Pancreas (tissue), 10 donors: ENCODE data around the gene SNRPA. TPM values are rescaled to one million over a fixed set of nuclear protein-coding genes. Genes with fewer than 3 reads are reported as not detected.
"Not testable (repeated sequence)": the region's sequence is repeated elsewhere in the genome, so short reads cannot be mapped to it uniquely, and the experiment has no call there.

Source experiments
- ATAC-seq, 4 donors: fragments of 200-7000 bp; cut with Tn5 transposase; one replicate each; pipeline versions ENCODE4 v1.8.0 to v1.9.1; 2020; ENCODE audit warnings: mild to moderate bottlenecking in 4 of 4, moderate library complexity in 4 of 4
- DNase-seq, 6 donors: peaks; one replicate each; pipeline ENCODE4 v3.0.0-alpha.2; 2020
- FAIRE-seq: peaks from 2 replicates; lab custom pipeline; 2012; peaks lifted over from hg19 to GRCh38; lab: Jason Lieb, UNC
- H3K27ac ChIP-seq, 4 donors: fragments of 200-600 bp; sonication (generic); 1 replicate in 3 of 4; 2 replicates in 1 of 4; pipeline versions ENCODE4 v1.5.0 to v1.8.0; 2020
- H3K27me3 ChIP-seq, 4 donors: fragments of 200-600 bp; one replicate each; pipeline ENCODE4 v1.8.0; 2021
- H3K36me3 ChIP-seq, 3 donors: fragments of 200-600 bp; sonication (generic) in 1 of 3; one replicate each; pipeline versions ENCODE4 v1.5.0 to v1.8.0; 2020 to 2021
- H3K4me1 ChIP-seq, 3 donors: fragments of 200-600 bp; one replicate each; pipeline ENCODE4 v1.8.0; 2021
- H3K4me3 ChIP-seq, 4 donors: fragments of 200-600 bp; sonication (generic) in 2 of 4; one replicate each; pipeline versions ENCODE4 v1.5.0 to v1.8.0; 2020 to 2021
- H3K9me3 ChIP-seq, 4 donors: fragments of 200-600 bp; one replicate each; pipeline ENCODE4 v1.8.0; 2021
- WGBS, 2 donors: extraction: QIAGEN DNeasy Blood & Tissue Kit; methylation state at CpG; one replicate each; pipeline ENCODE4 v1.1.7; 2013; 5-methylcytosine and 5-hydroxymethylcytosine counted together
- intact Hi-C, 3 donors: fragments of 100-400 bp; cut with DNase I; formaldehyde crosslinking; loops; one replicate each; pipeline versions ENCODE4 v1.11.1 to v1.14.2; 2022
- polyA plus RNA-seq, 2 donors: library from polyadenylated mRNA; stranded (reverse); fragments of 200-250 nt; gene quantifications; one replicate each; pipeline ENCODE4 v1.2.3, GENCODE V29; 2013
- total RNA-seq, 6 donors: library from RNA; stranded (reverse); fragmentation: NEBNext Ultra II Directional in 4 of 6; extraction: Animal tissue kit (Norgen Biotek cat#: 25700) in 4 of 6; gene quantifications; one replicate each; pipeline versions ENCODE4 v1.2.1 to v1.2.4, GENCODE V29; 2021 to 2023
- TF ChIP-seq, protein P1 (sequence below), 4 donors: fragments of 200-600 bp; sonication (generic) in 3 of 4; IDR thresholded peaks; one replicate each; pipeline versions ENCODE4 v1.5.0 to v1.8.0; 2021; ENCODE audit warnings: antibody characterized with exemption in 4 of 4
- donor health status: healthy with polysubstance abuse.
- donor health status: DM: no; HTN: no; CAD: no; lungs with moderate emphysema.
- donor health status: DM: no; HTN: no; CAD: no.
- donor health status: control.
- donor health status: control.
- donor health status: Bipolar disorder and iron deficiency.
- donor health status: DM: yes; HTN: yes; CAD: no.
- donor health status: DM: no; HTN: no; CAD: no.
- donor health status: DM: no; HTN: no; CAD: no.
- donor health status: DM: yes; HTN: yes; CAD: no.

SNRPA gene
- total and polyA plus RNA-seq, 8 donors, result 18.9 to 33.0 (median 26.3) TPM

DNA sequence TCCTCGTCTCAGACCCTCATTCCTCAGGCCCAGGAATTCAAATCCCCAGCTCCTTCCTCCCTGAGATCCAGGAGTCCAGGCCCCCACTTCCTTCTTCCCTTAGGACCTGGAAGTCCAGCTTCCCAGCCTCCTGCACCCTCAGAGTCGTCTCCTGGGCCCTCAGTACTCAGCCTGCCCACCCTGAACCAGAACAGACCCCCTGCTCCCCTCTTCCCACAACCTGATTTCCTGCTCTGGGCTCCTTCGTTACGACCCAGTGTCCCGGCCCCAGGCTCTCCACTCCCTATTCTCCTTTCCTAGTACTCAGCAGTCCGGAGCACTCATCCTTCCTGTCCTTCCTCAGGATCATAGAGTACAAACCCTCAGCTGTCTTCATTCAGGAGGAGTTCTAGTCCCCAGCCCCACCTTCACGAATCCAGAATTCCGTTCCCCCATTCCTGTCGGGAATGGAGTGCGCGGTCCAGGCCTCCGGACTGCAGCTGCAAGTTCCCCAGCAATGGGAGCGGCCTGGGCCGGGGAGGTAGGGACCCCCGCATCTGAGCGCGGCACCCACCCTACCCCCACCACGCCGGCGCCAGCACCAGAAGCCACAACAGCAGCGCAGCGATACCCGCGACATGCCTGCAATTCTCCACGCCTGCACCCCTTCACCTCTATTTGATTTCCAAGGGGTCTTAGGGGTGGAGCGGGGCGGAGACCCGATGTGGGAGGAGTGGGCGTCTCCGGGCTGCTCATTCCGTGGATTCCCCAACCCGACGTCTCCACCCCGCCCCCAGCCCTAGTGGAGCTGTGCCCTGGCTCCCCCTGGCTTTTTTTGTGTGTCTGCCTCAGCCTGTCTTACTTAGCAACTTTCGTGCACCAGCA is 60.7 kb downstream of the SNRPA start:
- intact Hi-C loops, result loop anchor here in 1 of 3 donors (10.0 kb wide), 1 partner anchor 147 kb away; no protein-coding TSS in a partner anchor
- WGBS, 2 donors, result 59 to 68% methylated on average over 27 to 35 of the region's 35 CpGs
- DNase-seq (no peak), ATAC-seq (no peak), FAIRE-seq (no peak)
- Histone ChIP-seq H3K4me1 (peaks cover 0 to 2% (median 0%) of the 10 kb centered on the region in 3 donors), H3K9me3 (no peaks in the 10 kb centered on the region), H3K4me3 (peak overlapping the region in 2 of 4 donors; percentile 29 to 42), H3K36me3 (no peaks in the 10 kb centered on the region), H3K27me3 (no peaks in the 10 kb centered on the region), H3K27ac (peak overlapping the region in 1 of 4 donors; percentile 63)
- TF ChIP-seq, protein P1, sequence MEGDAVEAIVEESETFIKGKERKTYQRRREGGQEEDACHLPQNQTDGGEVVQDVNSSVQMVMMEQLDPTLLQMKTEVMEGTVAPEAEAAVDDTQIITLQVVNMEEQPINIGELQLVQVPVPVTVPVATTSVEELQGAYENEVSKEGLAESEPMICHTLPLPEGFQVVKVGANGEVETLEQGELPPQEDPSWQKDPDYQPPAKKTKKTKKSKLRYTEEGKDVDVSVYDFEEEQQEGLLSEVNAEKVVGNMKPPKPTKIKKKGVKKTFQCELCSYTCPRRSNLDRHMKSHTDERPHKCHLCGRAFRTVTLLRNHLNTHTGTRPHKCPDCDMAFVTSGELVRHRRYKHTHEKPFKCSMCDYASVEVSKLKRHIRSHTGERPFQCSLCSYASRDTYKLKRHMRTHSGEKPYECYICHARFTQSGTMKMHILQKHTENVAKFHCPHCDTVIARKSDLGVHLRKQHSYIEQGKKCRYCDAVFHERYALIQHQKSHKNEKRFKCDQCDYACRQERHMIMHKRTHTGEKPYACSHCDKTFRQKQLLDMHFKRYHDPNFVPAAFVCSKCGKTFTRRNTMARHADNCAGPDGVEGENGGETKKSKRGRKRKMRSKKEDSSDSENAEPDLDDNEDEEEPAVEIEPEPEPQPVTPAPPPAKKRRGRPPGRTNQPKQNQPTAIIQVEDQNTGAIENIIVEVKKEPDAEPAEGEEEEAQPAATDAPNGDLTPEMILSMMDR (IDR thresholded peaks at IDR 0.05), result no peak

DNA sequence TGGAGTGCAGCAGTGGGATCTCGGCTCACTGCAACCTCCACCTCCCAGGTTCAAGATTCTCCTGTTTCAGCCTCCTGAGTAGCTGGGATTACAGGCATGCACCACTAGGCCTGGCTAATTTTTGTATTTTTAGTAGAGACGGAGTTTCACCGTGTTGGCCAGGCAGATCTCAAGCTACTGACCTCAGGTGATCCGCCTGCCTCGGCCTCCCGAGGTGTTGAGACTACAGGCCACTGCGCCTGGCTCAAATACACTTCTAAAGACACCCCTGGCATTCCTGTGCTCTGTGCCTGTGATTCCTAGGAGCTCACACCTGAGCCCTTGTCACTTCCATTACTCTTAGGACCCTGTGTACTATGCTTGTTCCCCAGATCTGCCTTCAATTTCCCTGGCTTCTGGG is 61.6 kb downstream of the SNRPA start:
- DNase-seq, H3K4me1 ChIP-seq, H3K27me3 ChIP-seq, H3K4me3 ChIP-seq, H3K27ac ChIP-seq, H3K9me3 ChIP-seq, H3K36me3 ChIP-seq, FAIRE-seq, ATAC-seq: not testable (repeated sequence)
- 91 to 96% methylated on average over 7 of the region's 7 CpGs for WGBS, 2 donors
- intact Hi-C loops, result loop anchor here in 1 of 3 donors (10.0 kb wide), 1 partner anchor 148 kb away; no protein-coding TSS in a partner anchor

DNA sequence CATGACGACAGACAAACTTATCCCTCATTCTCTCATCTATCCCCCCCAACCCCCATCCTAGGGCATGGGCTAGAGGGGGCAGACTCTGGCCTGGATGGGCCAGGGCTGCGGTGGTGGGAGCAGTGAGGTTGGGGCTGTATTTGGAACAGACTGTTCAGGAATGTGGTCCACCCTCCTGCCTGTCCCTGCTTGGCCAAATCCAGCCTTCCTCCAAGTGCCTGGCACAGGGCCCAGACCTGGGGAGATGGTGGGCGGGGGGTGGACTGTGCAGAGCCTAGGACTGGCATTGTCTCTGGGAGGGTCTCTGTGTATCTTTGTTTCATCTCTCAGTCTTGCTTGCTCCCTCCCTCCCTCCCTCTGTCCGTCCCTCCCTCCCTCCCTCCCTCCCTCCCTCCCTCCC is 62.2 kb downstream of the SNRPA start:
- FAIRE-seq, result no peak
- Histone ChIP-seq H3K4me3 (no peak overlapping the region), H3K27me3 (no peaks in the 10 kb centered on the region), H3K9me3 (no peaks in the 10 kb centered on the region), H3K27ac (no peak overlapping the region), H3K4me1 (no peaks in the 10 kb centered on the region), H3K36me3 (no peaks in the 10 kb centered on the region)
- intact Hi-C loops, result loop anchor here in 1 of 3 donors (10.0 kb wide), 1 partner anchor 148 kb away; no protein-coding TSS in a partner anchor
- no peak for DNase-seq
- no peak for ATAC-seq
- WGBS, 2 donors, result 42 to 50% methylated on average over 3 to 4 of the region's 4 CpGs
- TF ChIP-seq, protein P1 (IDR thresholded peaks at IDR 0.05), result no peak

Other genes starting within 250 kb of the SNRPA start
- gene SHKBP1, start 174.3 kb upstream of the SNRPA start, total RNA-seq, result 10 to 100 TPM; 18.2 to 40.3 (median 22.7) TPM
- gene SHKBP1, start 174.3 kb upstream of the SNRPA start, polyA plus RNA-seq, result 10 to 100 TPM; 73.3 to 86.2 TPM
- 10 to 100 TPM; 18.7 to 48.9 (median 23.9) TPM for gene LTBP4, start 149.8 kb upstream of the SNRPA start, total RNA-seq
- 10 to 100 TPM; 32.4 to 44.9 TPM for gene LTBP4, start 149.8 kb upstream of the SNRPA start, polyA plus RNA-seq
- gene NUMBL, start 60.6 kb upstream of the SNRPA start, total RNA-seq, result 10 to 100 TPM in 1 of 6 donors, 1 to 10 TPM in 5; 3.2 to 19.1 (median 6.7) TPM
- 10 to 100 TPM; 14.7 to 16.2 TPM for gene NUMBL, start 60.6 kb upstream of the SNRPA start, polyA plus RNA-seq
- gene COQ8B, start 34.3 kb upstream of the SNRPA start, total RNA-seq, result 10 to 100 TPM; 12.7 to 28.6 (median 16.3) TPM
- 10 to 100 TPM; 41.5 to 44.2 TPM for gene COQ8B, start 34.3 kb upstream of the SNRPA start, polyA plus RNA-seq
- gene ITPKC, start 34.1 kb upstream of the SNRPA start, total RNA-seq, result 10 to 100 TPM in 3 of 6 donors, 1 to 10 TPM in 3; 6.9 to 12.6 (median 9.2) TPM
- 10 to 100 TPM; 14.5 to 20.4 TPM for gene ITPKC, start 34.1 kb upstream of the SNRPA start, polyA plus RNA-seq
- 1 to 10 TPM; 3.2 to 6.3 (median 4.2) TPM for gene ACTMAP, start 726 bp upstream of the SNRPA start, total RNA-seq
- 10 to 100 TPM in 1 of 2 donors, 1 to 10 TPM in 1; 6.1 to 10.1 TPM for gene ACTMAP, start 726 bp upstream of the SNRPA start, polyA plus RNA-seq
- 1 to 10 TPM in 1 of 6 donors, under 1 TPM in 1, not detected in 4; 0.79 to 1.9 TPM for gene MIA, start 24.3 kb downstream of the SNRPA start, total RNA-seq
- 1 to 10 TPM in 1 of 2 donors, under 1 TPM in 1; 0.94 to 2.2 TPM for gene MIA, start 24.3 kb downstream of the SNRPA start, polyA plus RNA-seq
- 10 to 100 TPM in 2 of 6 donors, 1 to 10 TPM in 4; 5.0 to 18.9 (median 9.1) TPM for gene RAB4B, start 27.0 kb downstream of the SNRPA start, total RNA-seq
- 10 to 100 TPM; 34.3 to 45.8 TPM for gene RAB4B, start 27.0 kb downstream of the SNRPA start, polyA plus RNA-seq
- 10 to 100 TPM; 22.3 to 45.6 (median 27.4) TPM for gene EGLN2, start 48.0 kb downstream of the SNRPA start, total RNA-seq
- 10 to 100 TPM; 57.6 to 82.1 TPM for gene EGLN2, start 48.0 kb downstream of the SNRPA start, polyA plus RNA-seq
- under 1 TPM in 1 of 6 donors, not detected in 5; 0.66 TPM for gene CYP2A6, start 99.2 kb downstream of the SNRPA start, total RNA-seq
- not detected for gene CYP2A6, start 99.2 kb downstream of the SNRPA start, polyA plus RNA-seq
- gene CYP2A7, start 131.0 kb downstream of the SNRPA start, total RNA-seq, result under 1 TPM in 1 of 6 donors, not detected in 5; 0.25 TPM
- not detected for gene CYP2A7, start 131.0 kb downstream of the SNRPA start, polyA plus RNA-seq
- under 1 TPM in 3 of 6 donors, not detected in 3; 0.09 to 0.63 (median 0.25) TPM for gene CYP2B6, start 240.1 kb downstream of the SNRPA start, total RNA-seq
- under 1 TPM in 1 of 2 donors, not detected in 1; 0.08 TPM for gene CYP2B6, start 240.1 kb downstream of the SNRPA start, polyA plus RNA-seq